Activated CD8-positive, alpha-beta memory T cell treated with anti-CD3 and anti-CD28 coated beads for 4 hours (primary cell): ENCODE measurements around the gene ATP11B.

Experiments
- DNase-seq, 2 donors: peaks; one replicate each; pipeline ENCODE4 v3.0.0-alpha.2; 2020; ENCODE audit warnings: low read depth in 2 of 2

The ATP11B gene

DNA sequence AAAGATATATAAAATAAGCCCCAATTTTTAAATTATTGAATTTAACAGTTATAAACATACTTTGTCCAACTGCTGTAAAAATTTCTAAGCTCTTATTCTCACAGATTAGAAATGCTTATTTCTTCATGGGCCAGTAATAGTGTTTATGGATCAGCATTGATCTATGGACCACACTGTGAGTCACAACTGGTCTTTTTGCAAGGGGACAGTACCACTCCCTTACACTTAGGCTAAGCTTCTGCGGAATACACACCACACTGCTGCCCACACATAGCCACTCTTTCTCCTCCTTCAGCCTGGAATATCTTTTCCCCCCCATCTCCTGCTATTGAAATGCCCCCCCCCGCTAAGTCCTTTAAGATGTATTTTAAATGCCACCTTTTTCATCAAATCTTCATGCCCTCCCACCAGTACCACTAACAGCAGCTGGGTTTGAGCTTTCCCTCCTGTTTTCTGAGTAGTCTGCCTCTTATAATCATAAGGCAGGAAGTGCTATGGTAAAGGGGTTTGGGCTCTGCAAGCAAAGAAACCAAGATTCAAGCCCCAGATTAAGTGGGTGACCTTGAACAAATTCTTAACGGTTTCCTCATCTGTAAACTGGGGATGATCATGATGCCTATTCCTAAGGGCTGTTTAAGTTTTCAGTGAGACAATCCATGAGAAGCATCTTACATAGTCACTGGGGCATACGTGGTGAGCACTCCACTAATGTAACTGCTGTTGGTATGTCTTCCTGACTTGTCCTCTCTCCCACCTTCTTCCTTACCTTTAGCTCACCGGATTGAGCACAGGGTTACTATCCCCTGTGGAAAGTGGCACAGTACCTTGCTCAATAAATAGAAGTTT is 117.9 kb downstream of the ATP11B start:
- DNase-seq = no peak

DNA sequence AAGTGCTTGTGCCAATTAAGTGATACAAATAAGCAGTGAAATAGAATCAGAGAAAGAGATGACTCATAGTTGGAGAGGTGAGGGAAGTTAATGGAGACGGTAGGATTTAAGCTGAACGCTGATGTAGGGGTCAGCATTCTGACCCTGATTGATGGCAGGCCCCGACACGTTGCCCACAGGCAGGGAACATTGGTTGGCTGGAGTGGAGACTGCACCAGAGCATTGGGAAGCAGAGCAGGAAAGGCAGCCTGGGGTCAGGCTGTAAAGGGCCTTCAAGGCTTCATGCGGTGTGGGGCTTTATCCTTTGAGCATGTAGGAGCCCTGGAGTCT is 118.4 kb downstream of the ATP11B start:
- DNase-seq = no peak

DNA sequence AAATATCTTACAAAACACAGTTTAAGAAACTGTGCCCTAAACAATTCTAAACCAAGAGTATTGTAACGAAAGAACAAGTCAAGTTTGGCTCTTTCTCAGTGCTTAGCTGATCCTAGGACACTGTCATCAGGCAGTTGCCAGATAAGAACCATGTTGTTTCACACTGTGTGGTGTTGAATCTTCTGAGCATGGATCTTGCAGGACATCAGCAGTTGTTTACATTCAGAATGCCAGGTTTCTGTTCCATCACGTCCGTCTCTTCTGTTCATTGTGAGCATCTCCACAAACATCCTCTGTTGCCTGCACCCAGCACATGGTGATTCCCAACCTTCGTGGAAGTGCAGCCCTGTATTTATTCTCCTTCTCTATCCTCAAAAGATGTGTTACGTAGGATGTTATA is 119.2 kb downstream of the ATP11B start:
- DNase-seq = no peak

DNA sequence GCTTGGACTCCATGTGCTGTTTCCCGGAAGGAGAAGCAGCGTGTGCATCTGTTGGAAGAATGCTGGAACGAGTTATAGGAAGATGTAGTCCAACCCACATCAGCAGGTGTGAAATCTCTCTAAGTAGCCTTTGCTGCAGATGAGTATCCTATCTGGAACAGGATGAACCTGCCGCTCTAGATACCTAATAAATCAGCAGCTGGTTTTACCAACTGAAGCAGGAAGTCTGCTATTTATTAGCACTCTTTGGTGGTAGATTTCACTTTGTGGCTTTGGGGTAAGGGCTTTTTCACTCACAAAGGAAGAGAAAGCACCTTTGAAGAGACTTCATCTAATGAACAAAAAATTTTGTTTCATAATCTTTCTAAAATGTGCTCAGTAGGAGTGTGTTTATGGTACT is 120.6 kb downstream of the ATP11B start:
- no peak for DNase-seq

DNA sequence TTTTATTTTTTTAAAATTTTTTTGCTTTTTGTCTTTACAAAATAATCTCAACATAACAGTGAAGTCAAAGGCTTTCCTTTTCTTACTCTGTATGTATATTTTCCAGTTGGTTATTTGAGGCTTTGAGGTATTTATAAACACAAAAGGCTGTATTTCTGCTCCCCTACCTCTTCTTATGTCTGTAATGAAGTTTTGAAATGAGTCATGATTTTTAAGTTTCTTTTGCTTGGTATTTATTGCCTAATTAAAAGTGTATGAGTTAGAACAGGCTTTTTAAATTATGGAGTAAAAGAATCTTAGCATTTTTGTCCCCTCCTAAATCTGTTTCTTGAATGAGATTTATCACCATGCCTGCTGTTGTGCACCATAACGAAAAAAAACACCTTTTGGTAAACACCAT is 121.0 kb downstream of the ATP11B start:
- no peak for DNase-seq

DNA sequence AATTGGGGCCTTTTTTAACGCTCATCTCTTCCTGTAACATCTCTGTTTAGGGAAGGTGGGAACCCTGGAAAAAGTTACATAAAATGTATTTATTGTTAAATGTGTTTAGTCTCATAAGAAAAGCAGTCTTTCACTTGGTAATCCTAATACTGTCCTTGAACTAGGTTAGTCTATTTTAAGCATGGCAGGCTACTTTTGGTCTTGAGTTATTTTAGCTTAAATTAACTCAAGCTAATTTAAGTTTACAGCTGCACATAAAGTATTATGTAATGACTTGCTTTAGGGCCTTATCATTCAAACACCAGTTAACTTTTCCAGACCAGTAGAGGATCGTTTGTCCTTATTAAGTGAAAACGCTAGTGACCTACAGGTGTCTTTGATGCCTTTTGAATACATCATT is 123.8 kb downstream of the ATP11B start:
- DNase-seq = no peak

DNA sequence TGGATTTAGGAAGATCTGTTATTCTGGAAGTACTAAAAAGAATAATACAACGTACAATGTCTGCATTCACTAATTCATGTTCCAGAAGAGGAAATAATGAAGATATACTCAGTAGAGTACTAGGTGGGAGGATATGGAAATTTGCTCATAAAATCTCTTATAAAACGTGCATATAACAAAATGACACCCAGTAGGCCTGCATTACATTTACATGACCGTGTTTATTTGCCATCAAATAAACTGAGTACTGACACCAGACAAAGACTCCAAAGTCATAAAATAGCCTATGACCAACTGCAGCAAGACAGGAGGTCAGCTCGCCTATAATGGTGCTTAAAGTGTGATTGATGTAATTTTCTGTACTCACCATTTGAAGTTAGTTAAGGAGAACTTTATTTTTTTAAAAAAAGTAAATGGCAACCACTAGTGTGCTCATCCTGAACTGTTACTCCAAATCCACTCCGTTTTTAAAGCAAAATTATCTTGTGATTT is 126.6 kb downstream of the ATP11B start:
- no peak for DNase-seq

DNA sequence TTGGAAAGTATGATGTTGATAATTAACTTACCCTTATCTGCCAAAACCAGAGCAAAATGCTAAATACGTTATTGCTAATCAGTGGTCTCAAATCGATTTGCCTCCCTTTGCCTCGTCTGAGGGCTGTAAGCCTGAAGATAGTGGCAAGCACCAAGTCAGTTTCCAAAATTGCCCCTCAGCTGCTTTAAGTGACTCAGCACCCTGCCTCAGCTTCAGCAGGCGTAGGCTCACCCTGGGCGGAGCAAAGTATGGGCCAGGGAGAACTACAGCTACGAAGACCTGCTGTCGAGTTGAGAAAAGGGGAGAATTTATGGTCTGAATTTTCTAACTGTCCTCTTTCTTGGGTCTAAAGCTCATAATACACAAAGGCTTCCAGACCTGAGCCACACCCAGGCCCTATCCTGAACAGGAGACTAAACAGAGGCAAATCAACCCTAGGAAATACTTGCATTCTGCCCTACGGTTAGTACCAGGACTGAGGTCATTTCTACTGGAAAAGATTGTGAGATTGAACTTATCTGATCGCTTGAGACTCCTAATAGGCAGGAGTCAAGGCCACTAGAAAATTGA is 127.3 kb downstream of the ATP11B start:
- no peak for DNase-seq

DNA sequence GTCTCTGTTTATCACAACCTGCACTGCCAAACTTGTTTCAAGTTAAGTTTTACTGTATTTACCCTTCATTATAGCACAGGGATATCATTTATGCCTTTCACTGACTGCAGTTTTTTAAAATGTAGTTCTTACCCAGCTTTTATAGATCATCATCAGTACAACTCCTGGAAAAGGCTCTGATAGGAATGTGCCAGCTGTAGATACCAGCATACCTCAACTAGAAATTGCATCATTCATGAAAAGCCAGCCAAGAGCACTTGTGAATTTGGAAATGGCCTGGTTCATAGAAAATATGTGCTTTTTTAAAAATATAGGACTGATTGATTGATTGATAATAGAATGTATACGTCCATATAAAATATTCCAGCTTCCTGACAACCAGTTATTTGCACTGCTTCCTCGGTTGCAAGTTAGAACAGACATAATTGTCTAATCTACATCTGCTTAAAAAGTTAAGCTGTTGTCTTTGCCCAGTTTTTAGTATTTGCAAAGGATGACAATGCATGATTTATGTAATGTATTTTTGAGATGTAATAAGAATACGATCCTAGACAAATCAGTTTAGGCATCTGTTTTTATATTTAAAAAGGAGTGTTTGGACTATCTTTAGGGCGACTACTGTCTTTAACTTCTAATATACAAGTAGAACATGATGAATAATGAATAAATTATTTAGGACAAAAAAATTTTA is 128.5 kb downstream of the ATP11B start:
- no peak for DNase-seq

DNA sequence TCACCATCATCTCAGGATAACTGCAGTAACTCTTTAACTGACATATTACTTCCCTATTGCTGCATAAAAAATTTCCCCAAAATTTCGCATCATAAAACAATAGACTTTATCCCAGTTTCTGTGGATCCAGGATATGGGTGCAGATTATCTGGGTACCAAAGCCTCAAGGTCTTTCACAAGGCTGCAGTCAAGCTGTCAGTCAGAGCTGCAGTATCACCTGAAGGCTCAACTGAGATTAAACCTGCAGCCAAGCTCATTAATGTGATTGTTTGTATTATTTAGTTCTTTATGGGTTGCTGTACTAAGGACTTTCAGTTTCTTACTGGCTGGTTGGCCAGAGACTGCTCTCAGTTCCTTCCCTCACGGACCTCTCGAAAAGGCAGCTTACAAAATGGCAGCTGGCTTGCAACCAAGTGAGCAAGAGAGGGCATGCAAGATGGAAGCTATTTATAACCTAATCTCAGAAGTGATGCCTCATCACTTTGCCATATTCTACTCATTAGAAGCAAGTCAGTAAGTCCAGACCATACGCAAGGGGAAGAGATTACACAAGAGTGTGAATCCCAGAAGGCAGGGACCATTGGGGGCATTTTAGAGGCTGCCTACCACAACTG is 132.1 kb downstream of the ATP11B start:
- DNase-seq = no peak

DNA sequence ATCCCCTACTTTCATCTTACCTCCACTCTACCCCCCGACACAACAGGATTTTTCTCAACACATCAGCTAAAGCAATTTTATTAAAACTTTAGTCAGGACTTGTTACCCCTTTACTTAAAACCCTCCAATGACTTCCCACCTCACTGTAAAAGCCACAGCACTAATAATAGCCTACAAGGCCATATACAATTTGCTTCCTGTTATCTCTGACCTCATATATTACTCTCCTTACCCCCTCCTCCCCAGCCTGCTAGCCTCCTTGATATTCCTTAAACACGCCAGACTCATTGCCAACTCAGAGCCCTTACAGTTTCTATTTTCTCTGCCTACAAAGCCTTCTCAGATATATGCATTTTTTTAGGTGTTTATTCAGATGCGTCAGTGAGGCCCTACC is 132.6 kb downstream of the ATP11B start:
- no peak for DNase-seq

DNA sequence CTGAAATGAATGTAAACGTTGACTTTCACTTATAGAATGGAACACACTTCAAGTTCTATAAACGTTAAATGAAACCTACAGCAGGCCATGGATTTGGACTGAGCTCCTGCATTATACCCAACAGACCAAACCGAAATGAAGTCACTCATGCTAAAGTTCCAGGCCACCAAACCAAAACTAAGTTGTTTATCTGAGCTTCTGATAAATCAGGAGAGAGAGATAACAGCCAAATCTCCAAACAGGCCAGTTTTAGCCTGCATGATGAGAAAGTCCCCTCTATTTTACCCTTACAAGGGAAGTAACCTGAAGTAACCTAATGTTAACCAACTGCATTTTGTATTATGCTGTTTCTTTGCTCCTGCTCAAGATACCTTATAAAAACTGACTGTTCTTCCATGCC is 142.5 kb downstream of the ATP11B start:
- DNase-seq = no peak

DNA sequence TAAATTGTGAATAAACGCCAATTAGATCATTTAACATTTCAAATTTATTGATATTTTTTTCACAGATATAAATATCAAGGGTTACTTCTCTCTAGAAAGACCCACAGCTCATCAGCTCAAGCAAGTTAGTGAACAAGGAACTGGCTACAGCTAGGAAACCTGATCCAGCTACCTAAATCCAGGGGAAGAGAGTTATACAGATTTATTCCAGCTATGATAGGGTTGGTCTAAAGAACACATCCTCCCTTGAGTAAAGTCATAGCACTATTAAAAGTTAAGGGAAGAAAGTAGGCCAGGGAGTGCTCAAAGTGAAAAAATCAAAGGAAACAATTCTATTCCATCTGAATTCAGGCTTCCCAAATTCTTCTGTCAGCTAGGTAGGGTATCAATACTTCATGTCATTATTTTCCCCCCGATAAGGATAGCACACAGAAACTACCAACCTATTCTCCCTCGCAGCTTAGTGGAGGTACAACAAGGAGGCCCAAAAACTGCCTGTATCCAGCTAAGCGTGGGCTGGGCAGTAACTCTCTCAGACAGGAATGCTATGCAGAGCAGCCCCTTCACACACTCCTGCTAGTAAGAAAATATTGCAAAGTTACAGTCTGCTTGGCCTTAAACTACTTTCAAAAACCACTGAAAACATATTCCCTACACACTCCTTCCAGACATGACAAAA is 143.1 kb downstream of the ATP11B start:
- DNase-seq = no peak

DNA sequence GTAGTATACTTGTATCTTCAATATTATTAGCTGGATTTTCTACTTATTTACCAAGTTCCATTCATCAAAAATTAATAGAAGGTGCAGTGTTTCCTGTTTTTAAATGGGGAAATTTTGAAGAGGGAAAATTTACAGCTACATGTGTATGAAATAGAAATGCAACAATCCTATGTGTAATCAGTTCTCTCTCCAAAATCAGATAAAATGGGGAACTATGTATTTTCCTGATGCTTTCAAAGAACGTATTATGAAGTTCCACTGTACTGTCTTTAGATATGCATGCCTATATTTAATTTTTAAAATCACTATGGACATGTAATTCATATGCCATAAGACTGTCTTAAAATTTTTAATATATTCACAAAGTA is 143.6 kb downstream of the ATP11B start:
- no peak for DNase-seq

DNA sequence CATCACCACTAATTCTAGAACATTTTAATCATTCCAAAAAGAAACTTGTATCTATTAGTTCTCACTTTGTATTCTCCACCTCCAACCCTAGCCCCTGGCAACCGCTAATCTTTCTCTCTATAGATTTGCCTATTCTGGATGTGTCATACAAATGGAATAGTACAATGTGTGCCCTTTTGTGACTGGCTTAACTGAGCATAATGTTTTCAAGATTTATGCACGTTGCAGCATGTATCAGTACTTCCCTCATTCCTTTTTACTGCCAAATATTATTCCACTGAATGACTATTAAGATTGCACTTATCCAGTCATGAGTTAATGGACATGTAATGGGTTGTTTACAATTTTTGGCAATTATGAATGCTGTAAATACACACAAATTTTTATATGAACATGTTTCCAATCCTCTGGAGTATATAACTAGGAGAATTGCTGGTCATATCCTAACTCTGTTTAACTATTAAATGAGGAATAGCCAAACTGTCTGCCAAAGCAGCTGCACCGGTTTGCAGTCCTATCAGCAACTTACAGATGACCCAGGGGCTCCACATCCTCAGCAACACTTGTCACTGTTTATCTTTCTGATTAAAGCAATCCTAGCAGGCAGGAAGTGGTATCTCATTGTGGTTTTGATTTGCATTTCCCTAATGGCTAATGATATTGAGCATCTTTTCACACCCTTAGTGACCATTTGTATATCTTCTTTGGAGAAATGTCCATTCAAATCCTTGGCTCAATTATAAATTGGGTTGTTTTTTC is 144.2 kb downstream of the ATP11B start:
- no peak for DNase-seq

DNA sequence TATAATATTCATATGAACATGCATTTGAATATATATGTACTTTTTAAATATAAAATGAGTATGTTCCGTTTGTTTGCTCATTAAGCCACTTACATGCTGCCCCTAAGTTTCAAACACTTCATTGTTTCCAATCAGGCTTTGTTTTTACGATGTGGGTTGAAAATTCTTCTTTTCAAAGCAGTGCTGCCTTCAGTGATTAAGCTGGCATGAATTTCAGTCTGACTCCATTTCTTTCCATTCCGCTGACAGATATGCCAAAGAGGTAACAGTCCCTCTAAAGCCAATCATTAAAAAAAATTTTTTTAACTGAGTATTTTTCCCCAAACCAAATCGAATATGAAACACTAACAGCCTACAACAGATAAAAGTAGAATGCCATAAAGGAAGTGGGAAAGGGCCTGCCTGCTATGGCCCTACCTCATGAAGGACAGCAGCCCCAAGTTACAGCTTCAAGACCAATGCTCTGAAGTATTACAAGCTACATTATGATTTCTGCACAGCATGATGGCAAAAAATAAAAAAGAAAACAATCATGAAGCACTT is 147.0 kb downstream of the ATP11B start:
- DNase-seq = no peak

DNA sequence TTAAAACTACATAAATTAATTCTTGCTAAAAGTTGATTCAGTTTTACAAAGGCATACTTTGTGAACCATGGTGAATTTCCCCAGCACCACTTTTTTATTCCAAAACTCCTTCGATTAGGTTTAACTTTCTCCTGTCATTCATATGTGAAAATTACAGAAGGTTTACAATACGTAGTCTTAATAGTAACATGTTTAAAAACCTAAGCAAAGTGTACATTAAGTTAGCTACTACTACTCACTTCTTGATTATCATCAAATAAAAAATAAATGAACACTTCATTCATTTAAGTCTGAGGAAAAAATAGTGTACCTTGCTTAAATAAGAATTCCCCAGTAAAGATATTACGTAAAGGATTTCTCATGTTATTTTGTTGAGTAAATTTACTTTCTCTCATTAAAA is 148.4 kb downstream of the ATP11B start:
- no peak for DNase-seq

DNA sequence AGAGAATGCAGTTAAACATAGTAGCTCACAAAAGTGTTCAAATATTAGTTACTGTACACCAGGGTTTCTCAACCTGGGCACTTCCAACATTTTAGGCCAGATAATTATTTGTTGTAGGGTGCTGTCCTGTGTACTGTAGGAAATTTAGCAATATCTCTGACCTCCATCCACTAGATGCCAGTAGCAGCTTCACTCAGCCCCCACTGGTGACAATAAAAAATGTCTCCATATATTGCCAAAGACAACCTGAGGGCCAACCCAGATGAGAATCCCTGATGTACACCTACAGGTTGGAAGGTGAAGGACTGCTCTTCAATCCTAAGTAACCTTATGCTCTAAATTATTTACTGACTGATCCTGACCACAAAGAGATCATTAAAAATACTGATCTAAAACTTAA is 154.6 kb downstream of the ATP11B start:
- no peak for DNase-seq

DNA sequence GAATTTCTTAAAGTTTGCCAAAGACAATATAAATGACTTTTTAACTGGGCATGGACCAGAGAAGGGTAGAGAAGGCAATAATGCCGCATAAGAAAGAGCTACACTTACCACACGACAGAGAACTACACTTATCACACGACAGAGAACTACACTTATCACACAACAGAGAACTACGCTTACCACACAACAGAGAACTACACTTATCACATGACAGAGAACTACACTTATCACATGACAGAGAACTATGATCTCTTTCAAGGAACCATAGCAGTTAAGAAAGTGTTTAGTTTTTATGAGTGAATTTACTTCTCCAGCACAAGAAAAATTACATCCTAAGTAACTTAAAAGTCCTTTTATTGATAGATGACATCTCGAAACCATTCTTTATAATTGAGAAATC is 155.0 kb downstream of the ATP11B start:
- DNase-seq = no peak

DNA sequence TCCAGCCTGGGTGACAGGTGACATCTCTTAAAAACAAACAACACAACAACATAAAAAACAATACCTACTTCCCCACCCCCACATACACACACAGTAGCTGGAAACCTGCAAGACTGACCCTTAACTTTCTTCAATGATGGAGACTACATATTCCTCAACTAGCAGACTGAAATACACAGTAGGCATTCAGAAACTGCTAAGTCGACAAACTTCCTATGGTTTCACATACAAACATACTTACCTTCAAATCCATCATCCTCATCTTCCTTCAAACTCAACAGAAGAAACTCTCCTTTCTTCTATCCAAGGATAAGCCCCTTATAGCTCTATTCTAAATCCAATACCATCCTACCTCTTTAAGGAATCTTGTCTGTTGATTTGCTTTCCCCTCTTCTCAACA is 156.4 kb downstream of the ATP11B start:
- DNase-seq = no peak

DNA sequence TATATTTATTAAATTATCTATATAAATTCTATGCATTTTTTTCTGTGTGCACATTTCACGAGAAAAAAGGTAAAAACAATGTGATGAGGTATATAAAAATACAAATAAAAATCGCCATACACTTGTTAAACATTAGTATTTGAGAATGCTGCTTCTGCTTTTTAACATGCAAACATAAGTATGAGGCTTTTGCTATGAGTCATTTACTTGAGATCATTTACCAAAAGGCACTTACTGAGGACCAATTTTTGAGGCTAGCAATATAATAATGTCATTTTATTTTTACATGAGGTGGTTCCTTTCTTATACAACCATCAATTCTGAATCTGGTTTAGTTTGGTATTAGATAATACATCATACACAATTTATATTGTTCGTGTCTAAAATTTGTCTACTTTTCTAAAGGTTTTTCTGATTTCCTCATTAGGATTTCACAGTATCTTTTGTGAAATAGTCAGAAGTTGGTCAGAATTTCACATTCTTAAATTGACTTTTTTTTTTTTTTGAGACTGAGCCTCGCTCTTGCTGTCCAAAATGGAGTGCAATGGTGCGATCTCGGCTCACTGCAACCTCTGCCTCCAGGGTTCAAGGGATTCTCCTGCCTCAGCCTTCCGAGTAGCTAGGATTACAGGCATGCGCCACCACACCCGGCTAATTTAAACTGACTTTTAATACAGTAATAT is 161.4 kb downstream of the ATP11B start:
- DNase-seq = no peak
